Liver (tissue), 9 donors: Measurements from ENCODE around the gene LRP5. TPM values are rescaled to one million over a fixed set of nuclear protein-coding genes. Genes with fewer than 3 reads are reported as not detected.

Source experiments
- DNase-seq: peaks from one replicate; pipeline ENCODE4 v3.0.0-alpha.2; 2017; ENCODE audit warnings: low spot score
- H3K27ac ChIP-seq, 2 donors: one replicate each; pipeline ENCODE4 v1.7.0; 2013; ENCODE audit warnings: inconsistent platforms in 2 of 2, low read length in 2 of 2, control low read depth in 1 of 2, low read depth in 1 of 2, mild to moderate bottlenecking in 1 of 2
- H3K27me3 ChIP-seq, 4 donors: one replicate each; pipeline versions ENCODE4 v1.6.1 to v1.7.0; 2013; ENCODE audit warnings: low read length in 3 of 4, inconsistent platforms in 1 of 4, mild to moderate bottlenecking in 1 of 4, moderate library complexity in 1 of 4; ENCODE audit not compliant: control insufficient read depth in 4 of 4, insufficient read depth in 4 of 4
- H3K36me3 ChIP-seq, 4 donors: one replicate each; pipeline versions ENCODE4 v1.6.1 to v1.7.0; 2013; ENCODE audit warnings: low read length in 3 of 4, mild to moderate bottlenecking in 3 of 4, low read depth in 1 of 4, moderate library complexity in 1 of 4; ENCODE audit not compliant: control insufficient read depth in 4 of 4, insufficient read depth in 3 of 4
- H3K4me1 ChIP-seq, 4 donors: one replicate each; pipeline versions ENCODE4 v1.6.1 to v1.7.0; 2013; ENCODE audit warnings: low read length in 3 of 4, mild to moderate bottlenecking in 3 of 4, moderate library complexity in 1 of 4; ENCODE audit not compliant: control insufficient read depth in 4 of 4, insufficient read depth in 4 of 4
- H3K4me3 ChIP-seq, 3 donors: one replicate each; pipeline versions ENCODE4 v1.6.1 to v1.7.0; 2013; ENCODE audit warnings: low read length in 3 of 3, control low read depth in 1 of 3, low read depth in 1 of 3, mild to moderate bottlenecking in 1 of 3
- H3K9ac ChIP-seq, 2 donors: one replicate each; pipeline ENCODE4 v1.7.0; 2013; ENCODE audit warnings: low read length in 2 of 2, mild to moderate bottlenecking in 2 of 2, moderate library complexity in 2 of 2, control low read depth in 1 of 2, low read depth in 1 of 2
- H3K9me3 ChIP-seq, 4 donors: one replicate each; pipeline versions ENCODE4 v1.6.1 to v1.7.0; 2013; ENCODE audit warnings: low read length in 3 of 4; ENCODE audit not compliant: control insufficient read depth in 4 of 4
- EGR1 ChIP-seq, 2 donors: IDR thresholded peaks; 2 replicates each; pipeline ENCODE4 v1.6.1; 2016 to 2018; ENCODE audit warnings: antibody characterized with exemption in 2 of 2, low read depth in 2 of 2
- FOXA1 ChIP-seq: IDR thresholded peaks from 2 replicates; pipeline ENCODE4 v1.6.1; 2016; ENCODE audit warnings: antibody characterized with exemption
- FOXA2 ChIP-seq: IDR thresholded peaks from 2 replicates; pipeline ENCODE4 v1.6.1; 2016; ENCODE audit warnings: antibody characterized with exemption
- GABPA ChIP-seq, 2 donors: IDR thresholded peaks in 1 of 2; conservative IDR thresholded peaks in 1 of 2; 2 replicates each; pipeline ENCODE4 v1.6.1; 2016; ENCODE audit warnings: antibody characterized with exemption in 2 of 2, mild to moderate bottlenecking in 1 of 2, moderate library complexity in 1 of 2
- HNF4A ChIP-seq, 2 donors: conservative IDR thresholded peaks; 2 replicates each; pipeline ENCODE4 v1.6.1; 2016; ENCODE audit warnings: antibody characterized with exemption in 2 of 2, mild to moderate bottlenecking in 2 of 2
- HNF4G ChIP-seq: IDR thresholded peaks from 2 replicates; pipeline ENCODE4 v1.6.1; 2016; ENCODE audit warnings: antibody characterized with exemption
- JUND ChIP-seq, 2 donors: IDR thresholded peaks; 2 replicates each; pipeline ENCODE4 v1.6.1; 2016; ENCODE audit warnings: antibody characterized with exemption in 2 of 2
- NR2F2 ChIP-seq: IDR thresholded peaks from 2 replicates; pipeline ENCODE4 v1.6.1; 2016; ENCODE audit warnings: antibody characterized with exemption
- RAD21 ChIP-seq, 2 donors: IDR thresholded peaks; 2 replicates each; pipeline ENCODE4 v1.6.1; 2016; ENCODE audit warnings: antibody characterized with exemption in 2 of 2, mild to moderate bottlenecking in 2 of 2
- RXRA ChIP-seq, 2 donors: IDR thresholded peaks; 2 replicates each; pipeline ENCODE4 v1.6.1; 2017 to 2018; ENCODE audit warnings: antibody characterized with exemption in 2 of 2, mild to moderate bottlenecking in 1 of 2
- SP1 ChIP-seq: IDR thresholded peaks from 2 replicates; pipeline ENCODE4 v1.6.1; 2018; ENCODE audit warnings: antibody characterized with exemption, mild to moderate bottlenecking
- TAF1 ChIP-seq: conservative IDR thresholded peaks from 2 replicates; pipeline ENCODE4 v1.6.1; 2016; ENCODE audit warnings: antibody characterized with exemption, mild to moderate bottlenecking
- WGBS: extraction: QIAGEN DNeasy Blood & Tissue Kit; methylation state at CpG from one replicate; pipeline ENCODE4 v1.1.7; 2013; 5-methylcytosine and 5-hydroxymethylcytosine counted together
- polyA plus RNA-seq, 2 donors: library from polyadenylated mRNA; stranded (reverse) in 1 of 2; unstranded in 1 of 2; fragments of 200-250 nt in 1 of 2; fragments of >200 nt in 1 of 2; fragmentation: Nextera tagmentation in 1 of 2; extraction: Ambion mirVana in 1 of 2; gene quantifications; one replicate each; pipeline versions ENCODE4 v1.2.1 to v1.2.3, GENCODE V29; 2013 to 2015
- total RNA-seq, 2 donors: library from RNA; depleted of rRNA; stranded (reverse); fragments of >200 nt; gene quantifications; one replicate each; pipeline ENCODE4 v1.2.3, GENCODE V29; 2014
- TF ChIP-seq, protein P1 (sequence below): IDR thresholded peaks from 2 replicates; pipeline ENCODE4 v1.6.1; 2016; ENCODE audit warnings: antibody characterized with exemption
- TF ChIP-seq, protein P2 (sequence below): IDR thresholded peaks from 2 replicates; pipeline ENCODE4 v1.6.1; 2016; ENCODE audit warnings: antibody characterized with exemption
- TF ChIP-seq, protein P3 (sequence below): IDR thresholded peaks from 2 replicates; pipeline ENCODE4 v1.6.1; 2016; ENCODE audit warnings: antibody characterized with exemption, mild to moderate bottlenecking
- TF ChIP-seq, protein P4 (sequence below): IDR thresholded peaks from 2 replicates; pipeline ENCODE4 v1.6.1; 2016; ENCODE audit warnings: antibody characterized with exemption
- TF ChIP-seq, protein P5 (sequence below): fragments of 150-350 bp; IDR thresholded peaks from 2 replicates; pipeline ENCODE4 v1.5.1; 2017; ENCODE audit warnings: improper control_type of control experiment, low read depth, low read length; ENCODE audit not compliant: missing input control
- donor health status: healthy.
- donor health status: healthy.
- donor health status: healthy.
- donor health status: healthy.
- donor health status: healthy.

LRP5 gene
- total and polyA plus RNA-seq, 4 donors: 48.9 to 99.3 (median 71.3) TPM

DNA sequence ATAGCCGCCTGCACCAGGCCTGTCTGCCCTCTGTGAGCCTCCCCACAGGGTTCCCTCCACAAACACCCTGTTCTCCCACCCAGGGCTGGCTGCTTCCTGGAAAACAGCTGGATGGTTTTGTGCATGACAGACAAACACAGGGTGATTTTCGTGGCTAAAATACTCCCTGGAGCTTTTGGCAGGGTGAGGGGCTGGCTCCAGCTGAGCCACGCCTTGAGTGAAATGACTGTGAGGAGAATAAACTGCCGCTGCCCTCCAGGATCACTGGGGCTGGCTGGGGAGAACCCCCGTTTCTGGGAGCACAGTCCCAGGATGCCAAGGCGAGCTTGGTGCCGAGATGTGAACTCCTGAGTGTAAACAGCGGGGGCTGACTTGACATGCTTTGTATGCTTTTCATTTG is 127.8 kb downstream of the LRP5 start:
- Histone ChIP-seq H3K4me1 (no peaks in the 10 kb centered on the region), H3K4me3 (no peak overlapping the region), H3K27me3 (no peaks in the 10 kb centered on the region), H3K27ac (no peak overlapping the region), H3K36me3 (peaks cover 23 to 75% (median 35%) of the 10 kb centered on the region in 4 donors), H3K9ac (no peak overlapping the region), H3K9me3 (no peaks in the 10 kb centered on the region)
- 82% methylated on average over 8 of the region's 8 CpGs for WGBS
- TF ChIP-seq RXRA (IDR thresholded peaks at IDR 0.05) (no peak), FOXA2 (no peak), JUND (IDR thresholded peaks at IDR 0.05) (no peak), SP1 (no peak), RAD21 (IDR thresholded peaks at IDR 0.05) (no peak), EGR1 (IDR thresholded peaks at IDR 0.05; ENCODE audit: low read depth in 2 of 2) (no peak), FOXA1 (no peak), HNF4A (conservative IDR thresholded peaks at IDR 0.05) (no peak), NR2F2 (no peak), HNF4G (no peak), TAF1 (no peak), GABPA (IDR thresholded peaks at IDR 0.05 in 1 of 2, conservative IDR thresholded peaks at IDR 0.05 in 1 of 2) (no peak)
- TF ChIP-seq, protein P1, sequence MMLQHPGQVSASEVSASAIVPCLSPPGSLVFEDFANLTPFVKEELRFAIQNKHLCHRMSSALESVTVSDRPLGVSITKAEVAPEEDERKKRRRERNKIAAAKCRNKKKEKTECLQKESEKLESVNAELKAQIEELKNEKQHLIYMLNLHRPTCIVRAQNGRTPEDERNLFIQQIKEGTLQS: no peak
- TF ChIP-seq, protein P2, sequence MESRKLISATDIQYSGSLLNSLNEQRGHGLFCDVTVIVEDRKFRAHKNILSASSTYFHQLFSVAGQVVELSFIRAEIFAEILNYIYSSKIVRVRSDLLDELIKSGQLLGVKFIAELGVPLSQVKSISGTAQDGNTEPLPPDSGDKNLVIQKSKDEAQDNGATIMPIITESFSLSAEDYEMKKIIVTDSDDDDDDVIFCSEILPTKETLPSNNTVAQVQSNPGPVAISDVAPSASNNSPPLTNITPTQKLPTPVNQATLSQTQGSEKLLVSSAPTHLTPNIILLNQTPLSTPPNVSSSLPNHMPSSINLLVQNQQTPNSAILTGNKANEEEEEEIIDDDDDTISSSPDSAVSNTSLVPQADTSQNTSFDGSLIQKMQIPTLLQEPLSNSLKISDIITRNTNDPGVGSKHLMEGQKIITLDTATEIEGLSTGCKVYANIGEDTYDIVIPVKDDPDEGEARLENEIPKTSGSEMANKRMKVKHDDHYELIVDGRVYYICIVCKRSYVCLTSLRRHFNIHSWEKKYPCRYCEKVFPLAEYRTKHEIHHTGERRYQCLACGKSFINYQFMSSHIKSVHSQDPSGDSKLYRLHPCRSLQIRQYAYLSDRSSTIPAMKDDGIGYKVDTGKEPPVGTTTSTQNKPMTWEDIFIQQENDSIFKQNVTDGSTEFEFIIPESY: no peak
- TF ChIP-seq, protein P3, sequence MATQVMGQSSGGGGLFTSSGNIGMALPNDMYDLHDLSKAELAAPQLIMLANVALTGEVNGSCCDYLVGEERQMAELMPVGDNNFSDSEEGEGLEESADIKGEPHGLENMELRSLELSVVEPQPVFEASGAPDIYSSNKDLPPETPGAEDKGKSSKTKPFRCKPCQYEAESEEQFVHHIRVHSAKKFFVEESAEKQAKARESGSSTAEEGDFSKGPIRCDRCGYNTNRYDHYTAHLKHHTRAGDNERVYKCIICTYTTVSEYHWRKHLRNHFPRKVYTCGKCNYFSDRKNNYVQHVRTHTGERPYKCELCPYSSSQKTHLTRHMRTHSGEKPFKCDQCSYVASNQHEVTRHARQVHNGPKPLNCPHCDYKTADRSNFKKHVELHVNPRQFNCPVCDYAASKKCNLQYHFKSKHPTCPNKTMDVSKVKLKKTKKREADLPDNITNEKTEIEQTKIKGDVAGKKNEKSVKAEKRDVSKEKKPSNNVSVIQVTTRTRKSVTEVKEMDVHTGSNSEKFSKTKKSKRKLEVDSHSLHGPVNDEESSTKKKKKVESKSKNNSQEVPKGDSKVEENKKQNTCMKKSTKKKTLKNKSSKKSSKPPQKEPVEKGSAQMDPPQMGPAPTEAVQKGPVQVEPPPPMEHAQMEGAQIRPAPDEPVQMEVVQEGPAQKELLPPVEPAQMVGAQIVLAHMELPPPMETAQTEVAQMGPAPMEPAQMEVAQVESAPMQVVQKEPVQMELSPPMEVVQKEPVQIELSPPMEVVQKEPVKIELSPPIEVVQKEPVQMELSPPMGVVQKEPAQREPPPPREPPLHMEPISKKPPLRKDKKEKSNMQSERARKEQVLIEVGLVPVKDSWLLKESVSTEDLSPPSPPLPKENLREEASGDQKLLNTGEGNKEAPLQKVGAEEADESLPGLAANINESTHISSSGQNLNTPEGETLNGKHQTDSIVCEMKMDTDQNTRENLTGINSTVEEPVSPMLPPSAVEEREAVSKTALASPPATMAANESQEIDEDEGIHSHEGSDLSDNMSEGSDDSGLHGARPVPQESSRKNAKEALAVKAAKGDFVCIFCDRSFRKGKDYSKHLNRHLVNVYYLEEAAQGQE: no peak
- TF ChIP-seq, protein P4, sequence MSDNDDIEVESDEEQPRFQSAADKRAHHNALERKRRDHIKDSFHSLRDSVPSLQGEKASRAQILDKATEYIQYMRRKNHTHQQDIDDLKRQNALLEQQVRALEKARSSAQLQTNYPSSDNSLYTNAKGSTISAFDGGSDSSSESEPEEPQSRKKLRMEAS: no peak
- TF ChIP-seq, protein P5, sequence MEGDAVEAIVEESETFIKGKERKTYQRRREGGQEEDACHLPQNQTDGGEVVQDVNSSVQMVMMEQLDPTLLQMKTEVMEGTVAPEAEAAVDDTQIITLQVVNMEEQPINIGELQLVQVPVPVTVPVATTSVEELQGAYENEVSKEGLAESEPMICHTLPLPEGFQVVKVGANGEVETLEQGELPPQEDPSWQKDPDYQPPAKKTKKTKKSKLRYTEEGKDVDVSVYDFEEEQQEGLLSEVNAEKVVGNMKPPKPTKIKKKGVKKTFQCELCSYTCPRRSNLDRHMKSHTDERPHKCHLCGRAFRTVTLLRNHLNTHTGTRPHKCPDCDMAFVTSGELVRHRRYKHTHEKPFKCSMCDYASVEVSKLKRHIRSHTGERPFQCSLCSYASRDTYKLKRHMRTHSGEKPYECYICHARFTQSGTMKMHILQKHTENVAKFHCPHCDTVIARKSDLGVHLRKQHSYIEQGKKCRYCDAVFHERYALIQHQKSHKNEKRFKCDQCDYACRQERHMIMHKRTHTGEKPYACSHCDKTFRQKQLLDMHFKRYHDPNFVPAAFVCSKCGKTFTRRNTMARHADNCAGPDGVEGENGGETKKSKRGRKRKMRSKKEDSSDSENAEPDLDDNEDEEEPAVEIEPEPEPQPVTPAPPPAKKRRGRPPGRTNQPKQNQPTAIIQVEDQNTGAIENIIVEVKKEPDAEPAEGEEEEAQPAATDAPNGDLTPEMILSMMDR: no peak
- DNase-seq: no peak
